GM23338 (cell line): Measurements from ENCODE around the gene PLXNA2. TPM values are rescaled to one million over a fixed set of nuclear protein-coding genes. Genes with fewer than 3 reads are reported as not detected.

Experiments used
- ATAC-seq: fragments of 200-7000 bp; cut with Tn5 transposase; 3 replicates; pipeline ENCODE4 v1.9.1; 2020
- DNase-seq: peaks from one replicate; pipeline ENCODE4 v3.0.0-alpha.2; 2015; ENCODE audit warnings: low spot score
- H2AFZ ChIP-seq: fragments of 200-600 bp; sonication (generic); 2 replicates; pipeline ENCODE4 v1.8.0; 2016; ENCODE audit warnings: antibody characterized with exemption, mild to moderate bottlenecking, moderate library complexity
- H3F3A ChIP-seq: fragments of 200-600 bp; sonication (generic); replicated peaks from 2 replicates; pipeline ENCODE4 v1.8.0; 2017; ENCODE audit warnings: antibody characterized with exemption, mixed run types, low read depth
- H3K27ac ChIP-seq: fragments of 200-600 bp; sonication (generic); 2 replicates; pipeline ENCODE4 v1.6.1; 2016; ENCODE audit warnings: low read depth
- H3K27me3 ChIP-seq: fragments of 200-600 bp; sonication (generic); 2 replicates; pipeline ENCODE4 v1.8.0; 2016; ENCODE audit warnings: mild to moderate bottlenecking, mixed run types, moderate library complexity; ENCODE audit not compliant: insufficient read depth
- H3K36me3 ChIP-seq: fragments of 200-600 bp; sonication (generic); 2 replicates; pipeline ENCODE4 v1.8.0; 2016; ENCODE audit warnings: mild to moderate bottlenecking; ENCODE audit not compliant: insufficient read depth
- H3K4me1 ChIP-seq: fragments of 200-600 bp; sonication (generic); 2 replicates; pipeline ENCODE4 v1.8.0; 2016; ENCODE audit warnings: mild to moderate bottlenecking, moderate library complexity; ENCODE audit not compliant: insufficient read depth
- H3K4me2 ChIP-seq: fragments of 200-600 bp; sonication (generic); 2 replicates; pipeline ENCODE4 v1.7.1; 2017; ENCODE audit warnings: mixed run types
- H3K4me3 ChIP-seq: fragments of 200-600 bp; sonication (generic); 2 replicates; pipeline ENCODE4 v1.6.1; 2016; ENCODE audit warnings: mixed run types
- H3K79me2 ChIP-seq: fragments of 200-600 bp; sonication (generic); replicated peaks from 2 replicates; pipeline ENCODE4 v1.8.0; 2017; ENCODE audit warnings: mild to moderate bottlenecking; ENCODE audit not compliant: insufficient read depth
- H3K9me2 ChIP-seq: fragments of 200-600 bp; sonication (generic); 2 replicates; pipeline ENCODE4 v1.8.0; 2017; ENCODE audit not compliant: insufficient read depth
- H4K20me1 ChIP-seq: fragments of 200-600 bp; sonication (generic); replicated peaks from 2 replicates; pipeline ENCODE4 v1.8.0; 2017; ENCODE audit warnings: mild to moderate bottlenecking; ENCODE audit not compliant: insufficient read depth
- H3K27ac Mint-ChIP-seq: 2 replicates; pipeline ENCODE4 v1.8.0; 2020; ENCODE audit warnings: inconsistent platforms, mild to moderate bottlenecking, moderate library complexity, mixed read lengths
- H3K27me3 Mint-ChIP-seq: 3 replicates; pipeline ENCODE4 v1.8.0; 2022; ENCODE audit warnings: low read depth, mild to moderate bottlenecking, moderate library complexity, mixed read lengths, inconsistent platforms; ENCODE audit not compliant: insufficient read depth, poor library complexity
- H3K36me3 Mint-ChIP-seq: 3 replicates; pipeline ENCODE4 v1.8.0; 2021; ENCODE audit warnings: low read depth, mild to moderate bottlenecking, inconsistent platforms, moderate library complexity, mixed read lengths
- H3K4me1 Mint-ChIP-seq: 3 replicates; pipeline ENCODE4 v1.8.0; 2020; ENCODE audit warnings: mild to moderate bottlenecking, inconsistent platforms, mixed read lengths
- H3K4me3 Mint-ChIP-seq: 3 replicates; pipeline ENCODE4 v1.8.0; 2021; ENCODE audit warnings: moderate library complexity, mild to moderate bottlenecking, inconsistent platforms, mixed read lengths
- H3K9me3 Mint-ChIP-seq: 3 replicates; pipeline ENCODE4 v1.8.0; 2020; ENCODE audit warnings: moderate library complexity, mild to moderate bottlenecking, inconsistent platforms, mixed read lengths
- CREB1 ChIP-seq: fragments of 250-450 bp; sonication (Bioruptor Pico); IDR thresholded peaks from 2 replicates; pipeline ENCODE4 v1.5.0; 2020; ENCODE audit warnings: low read depth, mild to moderate bottlenecking, moderate library complexity
- CTCF ChIP-seq, 2 experiments: fragments of 200-600 bp in 1 of 2; sonication (generic) in 1 of 2; conservative IDR thresholded peaks; 2 replicates each; pipeline versions ENCODE4 v1.5.1 to v1.6.1; 2016 to 2017; ENCODE audit warnings: antibody characterized with exemption in 2 of 2, low read depth in 2 of 2, mild to moderate bottlenecking in 2 of 2, moderate library complexity in 1 of 2
- ETS1 ChIP-seq: IDR thresholded peaks from 2 replicates; pipeline ENCODE4 v1.6.1; 2016; ENCODE audit warnings: antibody characterized with exemption
- EZH2 ChIP-seq: fragments of 200-600 bp; sonication (generic); IDR thresholded peaks from one replicate; pipeline ENCODE4 v1.8.0; 2017; ENCODE audit warnings: antibody characterized with exemption, mild to moderate bottlenecking, low read depth; ENCODE audit not compliant: unreplicated experiment
- EZH2phosphoT487 ChIP-seq: fragments of 200-600 bp; sonication (generic); IDR thresholded peaks from one replicate; pipeline ENCODE4 v1.8.1; 2018; ENCODE audit warnings: antibody characterized with exemption; ENCODE audit not compliant: unreplicated experiment
- NANOG ChIP-seq: IDR thresholded peaks from 2 replicates; pipeline ENCODE4 v1.6.1; 2016; ENCODE audit warnings: antibody characterized with exemption, borderline replicate concordance
- POLR2AphosphoS5 ChIP-seq: IDR thresholded peaks from 2 replicates; pipeline ENCODE4 v1.6.1; 2016; ENCODE audit warnings: antibody characterized with exemption, low read depth
- REST ChIP-seq: IDR thresholded peaks from one replicate; pipeline ENCODE4 v1.6.1; 2018; ENCODE audit warnings: antibody characterized with exemption; ENCODE audit not compliant: unreplicated experiment
- STAT1 ChIP-seq: IDR thresholded peaks from one replicate; pipeline ENCODE4 v1.6.1; 2016; ENCODE audit warnings: antibody characterized with exemption; ENCODE audit not compliant: unreplicated experiment
- ZNF114 ChIP-seq: fragments of 250-450 bp; sonication (Bioruptor Pico); IDR thresholded peaks from 2 replicates; pipeline ENCODE4 v1.5.0; 2020; ENCODE audit warnings: mild to moderate bottlenecking, moderate library complexity
- polyA plus RNA-seq: library from polyadenylated mRNA; unstranded; fragments of >200 nt; fragmentation: Nextera tagmentation; extraction: Ambion mirVana; gene quantifications from 2 replicates; pipeline ENCODE4 v1.2.1, GENCODE V29; 2016
- total RNA-seq: library from RNA; depleted of rRNA; stranded (reverse); fragments of >200 nt; shearing (Covaris generic); gene quantifications from 2 replicates; pipeline ENCODE4 v1.2.3, GENCODE V29; 2014

The PLXNA2 gene
- total and polyA plus RNA-seq, 2 experiments from 2014 or later = 0.40 to 1.8 TPM

- H4K20me1 ChIP-seq = peaks cover under 1% of the 10 kb centered on the region; the same call in 1 of the 2 replicates
- H3K27me3 ChIP-seq = peaks cover 27% of the 10 kb centered on the region
- no peaks in the 10 kb centered on the region for H3K79me2 ChIP-seq
- TF ChIP-seq ZNF114 (CRISPR knock-in tag) (no peak), CTCF (conservative IDR thresholded peaks at IDR 0.05; ENCODE audit: low read depth in 2 of 2) (no peak), CREB1 (no peak), POLR2AphosphoS5 (no peak), STAT1 (no peak), ETS1 (no peak), REST (no peak)
- H3K4me2 ChIP-seq = no peak overlapping the region
- H2AFZ ChIP-seq = no peak overlapping the region
- H3K4me1 Mint-ChIP-seq = peaks cover 53% of the 10 kb centered on the region
- H3K4me3 ChIP-seq = no peak overlapping the region
- DNase-seq (no peak), ATAC-seq (no peak)
- H3K9me3 Mint-ChIP-seq = no peaks in the 10 kb centered on the region
- no peak overlapping the region for H3K4me3 Mint-ChIP-seq
- H3K9me2 ChIP-seq = no peaks in the 10 kb centered on the region
- H3K27me3 Mint-ChIP-seq = peaks cover 16% of the 10 kb centered on the region
- peaks cover 38% of the 10 kb centered on the region for H3K4me1 ChIP-seq
- no peaks in the 10 kb centered on the region for H3F3A ChIP-seq
- H3K36me3 ChIP-seq = no peaks in the 10 kb centered on the region
- H3K36me3 Mint-ChIP-seq = no peaks in the 10 kb centered on the region; the same call in 2 of the 3 replicates
- no peak overlapping the region for H3K27ac ChIP-seq
- H3K27ac Mint-ChIP-seq = no peak overlapping the region
Observed at GRCh38 chr1:208237241-208237640, 6.9 kb downstream of the PLXNA2 start.

GRCh38 chr1:208235982-208236761 is 8.0 kb downstream of the PLXNA2 start:
- no peak for DNase-seq
- H3K27me3 Mint-ChIP-seq = peaks cover 9% of the 10 kb centered on the region
- H3K4me1 Mint-ChIP-seq = peaks cover 58% of the 10 kb centered on the region
- Histone ChIP-seq H3K4me3 (no peak overlapping the region), H3K27ac (no peak overlapping the region), H3K27me3 (peaks cover 17% of the 10 kb centered on the region), H4K20me1 (no peaks in the 10 kb centered on the region; the same call in 1 of the 2 replicates), H2AFZ (no peak overlapping the region), H3K4me2 (no peak overlapping the region), H3K36me3 (no peaks in the 10 kb centered on the region), H3K4me1 (peaks cover 39% of the 10 kb centered on the region), H3F3A (no peaks in the 10 kb centered on the region), H3K9me2 (no peaks in the 10 kb centered on the region), H3K79me2 (no peaks in the 10 kb centered on the region)
- H3K27ac Mint-ChIP-seq = no peak overlapping the region
- H3K36me3 Mint-ChIP-seq = no peaks in the 10 kb centered on the region
- no peaks in the 10 kb centered on the region for H3K9me3 Mint-ChIP-seq
- TF ChIP-seq POLR2AphosphoS5 = no peak
- TF ChIP-seq ETS1 = no peak
- TF ChIP-seq CREB1 = no peak
- no peak for TF ChIP-seq EZH2
- no peak for TF ChIP-seq EZH2phosphoT487
- TF ChIP-seq NANOG = no peak
- no peak for TF ChIP-seq REST
- no peak for TF ChIP-seq STAT1
- ATAC-seq = no peak
- H3K4me3 Mint-ChIP-seq = no peak overlapping the region
